Measurements from ENCODE around the gene FAM107B. TPM values are rescaled to one million over a fixed set of nuclear protein-coding genes. Genes with fewer than 3 reads are reported as not detected.

FAM107B gene
- total and polyA plus RNA-seq, 2 experiments from 2014 or later = 11.0 to 17.6 TPM

- no peaks in the 10 kb centered on the region for H3K4me1 ChIP-seq (ENCODE audit: insufficient read depth)
- Mint-ChIP-seq H3K9me3 (peaks cover 14% of the 10 kb centered on the region; the same call in 2 of the 3 replicates), H3K36me3 (ENCODE audit: low read depth) (no peaks in the 10 kb centered on the region), H3K27ac (no peak overlapping the region), H3K4me1 (no peaks in the 10 kb centered on the region), H3K4me3 (no peak overlapping the region), H3K27me3 (ENCODE audit: insufficient read depth, low read depth, poor library complexity) (no peaks in the 10 kb centered on the region)
- 0 out of 2 replicates have a peak, but pooled peaks cover 4% of the 10 kb centered on the region for H3K9me2 ChIP-seq (ENCODE audit: insufficient read depth)
- ATAC-seq (no peak), DNase-seq (ENCODE audit: low spot score) (no peak)
- H3K36me3 ChIP-seq (ENCODE audit: insufficient read depth) = no peaks in the 10 kb centered on the region
- no peak for TF ChIP-seq JUNB (IDR thresholded peaks at IDR 0.05; ENCODE audit: unreplicated experiment)
- no peak for TF ChIP-seq NANOG (IDR thresholded peaks at IDR 0.05; ENCODE audit: borderline replicate concordance)
- no peak for TF ChIP-seq ETS1 (IDR thresholded peaks at IDR 0.05)
- TF ChIP-seq EZH2 (IDR thresholded peaks at IDR 0.05; ENCODE audit: low read depth, unreplicated experiment) = no peak
- no peak for TF ChIP-seq REST (IDR thresholded peaks at IDR 0.05; ENCODE audit: unreplicated experiment)
- TF ChIP-seq ZNF462 (CRISPR knock-in tag; IDR thresholded peaks at IDR 0.05) = no peak
- TF ChIP-seq POLR2AphosphoS5 (IDR thresholded peaks at IDR 0.05; ENCODE audit: low read depth) = no peak
- TF ChIP-seq CTCF (conservative IDR thresholded peaks at IDR 0.05; ENCODE audit: low read depth in 2 of 2) = no peak
- TF ChIP-seq STAT1 (IDR thresholded peaks at IDR 0.05; ENCODE audit: unreplicated experiment) = no peak
- TF ChIP-seq ZNF331 (CRISPR knock-in tag; IDR thresholded peaks at IDR 0.05; ENCODE audit: low read depth) = no peak
- no peak for TF ChIP-seq ZNF114 (CRISPR knock-in tag; IDR thresholded peaks at IDR 0.05)
- TF ChIP-seq EZH2phosphoT487 (IDR thresholded peaks at IDR 0.05; ENCODE audit: unreplicated experiment) = no peak
- TF ChIP-seq CREB1 (CRISPR knock-in tag; IDR thresholded peaks at IDR 0.05; ENCODE audit: low read depth) = no peak
- H3K27me3 ChIP-seq (ENCODE audit: insufficient read depth) = no peaks in the 10 kb centered on the region
- no peaks in the 10 kb centered on the region for H3K79me2 ChIP-seq (replicated peaks; ENCODE audit: insufficient read depth)
- no peak overlapping the region for H3K4me3 ChIP-seq
- no peaks in the 10 kb centered on the region for H3F3A ChIP-seq (replicated peaks; ENCODE audit: low read depth)
- no peak overlapping the region for H3K4me2 ChIP-seq
- H3K27ac ChIP-seq (ENCODE audit: low read depth) = no peak overlapping the region
- no peak overlapping the region for H2AFZ ChIP-seq
- H4K20me1 ChIP-seq (replicated peaks; ENCODE audit: insufficient read depth) = no peaks in the 10 kb centered on the region
Observed at GRCh38 chr10:14727924-14728323, 46.8 kb downstream of the FAM107B start.

Data from GM23338 (cell line).